ENCODE data around the gene TXNRD3.

- no peak for TF ChIP-seq SP1 (IDR thresholded peaks at IDR 0.05)
- no peak for TF ChIP-seq NFRKB (IDR thresholded peaks at IDR 0.05)
- no peak for TF ChIP-seq ARNT (IDR thresholded peaks at IDR 0.05)
- TF ChIP-seq BHLHE40 (IDR thresholded peaks at IDR 0.05; ENCODE audit: borderline replicate concordance): no peak
- TF ChIP-seq LEF1 (IDR thresholded peaks at IDR 0.05; ENCODE audit: borderline replicate concordance): no peak
- no peak for TF ChIP-seq ZNF384 (IDR thresholded peaks at IDR 0.05)
- TF ChIP-seq SUZ12 (IDR thresholded peaks at IDR 0.05): no peak
- no peak for TF ChIP-seq FOXA1 (IDR thresholded peaks at IDR 0.05)
- TF ChIP-seq PKNOX1 (IDR thresholded peaks at IDR 0.05): no peak
Observed at GRCh38 chr3:126672741-126673140, 17.8 kb upstream of the TXNRD3 start.
